Gastrocnemius medialis (tissue), 4 donors: ENCODE data around the gene CCDC57.

Experiments
- POLR2A ChIP-seq, 2 donors: fragments of 450-650 bp; IDR thresholded peaks; one replicate each; pipeline ENCODE4 v1.6.1; 2017; ENCODE audit warnings: antibody characterized with exemption in 2 of 2, mild to moderate bottlenecking in 2 of 2, moderate library complexity in 2 of 2
- TF ChIP-seq, protein P1 (sequence below), 5 experiments: fragments of 450-650 bp in 3 of 5; fragments of 200-600 bp in 2 of 5; sonication (generic) in 2 of 5; IDR thresholded peaks in 4 of 5; conservative IDR thresholded peaks in 1 of 5; 1 replicate in 4 of 5; 2 replicates in 1 of 5; pipeline ENCODE4 v1.5.1; 2016 to 2019; ENCODE audit warnings: antibody characterized with exemption in 5 of 5, mild to moderate bottlenecking in 3 of 5, moderate library complexity in 3 of 5

DNA sequence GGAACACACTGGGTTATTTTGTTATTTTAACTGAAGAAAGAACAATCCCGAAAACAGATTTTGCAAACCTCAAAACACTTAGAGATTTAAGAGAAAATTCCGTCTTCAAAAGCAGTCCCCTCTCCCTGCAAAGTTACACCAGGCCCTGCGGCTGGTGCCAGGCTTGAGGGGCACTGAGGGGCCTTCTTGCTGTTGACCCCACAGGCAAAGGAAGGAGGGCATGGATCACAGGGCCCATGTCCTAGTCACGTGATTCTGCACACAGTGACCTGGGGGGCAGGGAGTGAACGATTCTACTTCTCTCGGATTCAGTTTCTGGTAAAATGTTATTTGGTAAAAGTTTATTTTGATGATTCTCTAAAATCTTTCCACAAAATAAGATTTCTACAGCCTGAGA, 59.3 kb downstream of the CCDC57 start:
- TF ChIP-seq, protein P1, sequence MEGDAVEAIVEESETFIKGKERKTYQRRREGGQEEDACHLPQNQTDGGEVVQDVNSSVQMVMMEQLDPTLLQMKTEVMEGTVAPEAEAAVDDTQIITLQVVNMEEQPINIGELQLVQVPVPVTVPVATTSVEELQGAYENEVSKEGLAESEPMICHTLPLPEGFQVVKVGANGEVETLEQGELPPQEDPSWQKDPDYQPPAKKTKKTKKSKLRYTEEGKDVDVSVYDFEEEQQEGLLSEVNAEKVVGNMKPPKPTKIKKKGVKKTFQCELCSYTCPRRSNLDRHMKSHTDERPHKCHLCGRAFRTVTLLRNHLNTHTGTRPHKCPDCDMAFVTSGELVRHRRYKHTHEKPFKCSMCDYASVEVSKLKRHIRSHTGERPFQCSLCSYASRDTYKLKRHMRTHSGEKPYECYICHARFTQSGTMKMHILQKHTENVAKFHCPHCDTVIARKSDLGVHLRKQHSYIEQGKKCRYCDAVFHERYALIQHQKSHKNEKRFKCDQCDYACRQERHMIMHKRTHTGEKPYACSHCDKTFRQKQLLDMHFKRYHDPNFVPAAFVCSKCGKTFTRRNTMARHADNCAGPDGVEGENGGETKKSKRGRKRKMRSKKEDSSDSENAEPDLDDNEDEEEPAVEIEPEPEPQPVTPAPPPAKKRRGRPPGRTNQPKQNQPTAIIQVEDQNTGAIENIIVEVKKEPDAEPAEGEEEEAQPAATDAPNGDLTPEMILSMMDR (IDR thresholded peaks at IDR 0.05 in 4 of 5, conservative IDR thresholded peaks at IDR 0.05 in 1 of 5) = no peak
- no peak for TF ChIP-seq POLR2A (IDR thresholded peaks at IDR 0.05)
